Panc1 (cell line): ENCODE measurements around the gene ERCC6. TPM values are rescaled to one million over a fixed set of nuclear protein-coding genes. Genes with fewer than 3 reads are reported as not detected.

Source experiments
- ATAC-seq: fragments of 200-7000 bp; cut with Tn5 transposase; 2 replicates; pipeline ENCODE4 v1.9.1; 2020; ENCODE audit warnings: mild to moderate bottlenecking, moderate library complexity
- BruUV-seq: library from RNA; stranded (reverse); fragments of 400-500 nt; replicated peaks from 2 replicates; lab custom pipeline; 2021; lab: Mats Ljungman, UMichigan
- CTCF ChIA-PET: fragments of 300-600 bp; sonication (Branson Sonifier 250); formaldehyde crosslinking; loops from one replicate; lab custom pipeline; 2022; ENCODE audit warnings: antibody characterized with exemption; lab: Charles Lee
- POLR2A ChIA-PET: fragments of 300-600 bp; sonication (Branson Sonifier 250); formaldehyde crosslinking; loops from one replicate; lab custom pipeline; 2022; ENCODE audit warnings: antibody characterized with exemption; lab: Charles Lee
- DNase-seq: peaks from one replicate; pipeline ENCODE4 v3.0.0-alpha.2; 2010; ENCODE audit warnings: low read depth, low spot score
- H3K27ac ChIP-seq: 2 replicates; pipeline ENCODE4 v1.5.1; 2011; ENCODE audit warnings: mild to moderate bottlenecking, low read length, inconsistent platforms
- H3K27me3 ChIP-seq: fragments of 200-500 bp; sonication (Bioruptor generic); 2 replicates; pipeline ENCODE4 v1.6.0; 2014; ENCODE audit warnings: low read length, inconsistent platforms; ENCODE audit not compliant: control insufficient read depth, insufficient read depth
- H3K36me3 ChIP-seq: fragments of 200-500 bp; sonication (Bioruptor generic); 2 replicates; pipeline ENCODE4 v1.5.1; 2014; ENCODE audit warnings: inconsistent platforms, mild to moderate bottlenecking, low read length, moderate library complexity; ENCODE audit not compliant: control insufficient read depth, insufficient read depth
- H3K4me1 ChIP-seq: 2 replicates; pipeline ENCODE4 v1.5.1; 2011; ENCODE audit warnings: inconsistent platforms, mild to moderate bottlenecking, low read length, moderate library complexity; ENCODE audit not compliant: control insufficient read depth, insufficient read depth
- H3K4me3 ChIP-seq, 2 experiments: 2 replicates each; pipeline ENCODE4 v1.5.1; 2011 to 2012; ENCODE audit warnings: low read depth in 2 of 2, low read length in 2 of 2, mild to moderate bottlenecking in 2 of 2, inconsistent platforms in 1 of 2, moderate library complexity in 1 of 2
- H3K9me3 ChIP-seq: fragments of 200-500 bp; sonication (Bioruptor generic); 2 replicates; pipeline ENCODE4 v1.5.1; 2014; ENCODE audit warnings: low read depth, mild to moderate bottlenecking, inconsistent platforms, low read length, moderate library complexity; ENCODE audit not compliant: control insufficient read depth, insufficient read depth
- POLR2AphosphoS5 ChIP-seq: IDR thresholded peaks from 2 replicates; pipeline ENCODE4 v1.6.1; 2012; ENCODE audit warnings: mild to moderate bottlenecking, low read depth, low read length, moderate library complexity
- SIN3A ChIP-seq: IDR thresholded peaks from 2 replicates; pipeline ENCODE4 v1.6.1; 2012; ENCODE audit warnings: low read depth, mild to moderate bottlenecking, low read length, moderate library complexity, borderline replicate concordance; ENCODE audit not compliant: insufficient read depth
- TCF7L2 ChIP-seq: IDR thresholded peaks from 2 replicates; pipeline ENCODE4 v1.6.1; 2011; ENCODE audit warnings: mild to moderate bottlenecking, low read depth, low read length, inconsistent platforms
- in situ Hi-C: cut with HindIII; loops from 2 replicates; pipeline ENCODE4 v1.10.0; 2016; ENCODE audit warnings: low sequenced_read_pairs, low pct_unique_long_range_greater_than_20kb
- intact Hi-C: fragments of 100-400 bp; cut with micrococcal nuclease; formaldehyde crosslinking; loops from one replicate; pipeline ENCODE4 v1.10.0; 2022; ENCODE audit not compliant: unreplicated experiment
- total RNA-seq: library from RNA; stranded (reverse); gene quantifications from one replicate; pipeline ENCODE4 v1.2.1, GENCODE V29; 2021; ENCODE audit not compliant: unreplicated experiment
- TF ChIP-seq, protein P1 (sequence below), 2 experiments: IDR thresholded peaks; 2 replicates each; pipeline ENCODE4 v1.6.1; 2011 to 2012; ENCODE audit warnings: low read depth in 2 of 2, control low read depth in 1 of 2, low read length in 1 of 2, mild to moderate bottlenecking in 1 of 2, moderate library complexity in 1 of 2; ENCODE audit not compliant: insufficient read depth in 1 of 2

The ERCC6 gene
- total RNA-seq, 1 experiment from 2014 or later = 19.1 TPM

DNA sequence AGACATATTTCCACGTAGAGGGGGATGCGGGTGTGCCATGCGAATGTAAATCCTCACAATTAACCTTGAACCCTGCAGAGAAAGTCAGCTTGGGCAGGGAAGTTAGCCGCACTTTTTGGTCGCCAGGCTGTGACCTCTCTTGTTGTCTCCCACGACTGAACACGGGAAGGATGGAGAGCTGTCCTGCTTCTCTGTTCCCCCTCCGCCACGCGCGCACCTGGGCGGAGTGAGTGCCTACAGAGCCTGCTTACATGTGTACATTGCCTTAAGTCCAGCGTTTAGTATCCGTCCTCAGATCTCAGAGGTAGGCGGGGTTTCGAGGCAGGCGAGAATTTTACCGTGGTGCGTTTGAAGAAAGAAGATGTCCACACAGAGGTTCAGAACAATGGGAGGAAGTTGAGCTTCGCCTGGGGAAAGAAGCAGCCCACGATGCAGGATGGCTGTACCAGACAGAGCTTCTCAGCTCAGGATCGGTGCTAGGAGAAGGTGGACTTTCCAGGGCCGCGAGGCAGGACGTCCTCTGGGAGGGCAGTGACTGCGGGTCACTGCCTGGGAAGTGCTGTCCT is 482 bp upstream of the ERCC6 start:
- no TSS peak for BruUV-seq
- in situ Hi-C loops = no loop called here

DNA sequence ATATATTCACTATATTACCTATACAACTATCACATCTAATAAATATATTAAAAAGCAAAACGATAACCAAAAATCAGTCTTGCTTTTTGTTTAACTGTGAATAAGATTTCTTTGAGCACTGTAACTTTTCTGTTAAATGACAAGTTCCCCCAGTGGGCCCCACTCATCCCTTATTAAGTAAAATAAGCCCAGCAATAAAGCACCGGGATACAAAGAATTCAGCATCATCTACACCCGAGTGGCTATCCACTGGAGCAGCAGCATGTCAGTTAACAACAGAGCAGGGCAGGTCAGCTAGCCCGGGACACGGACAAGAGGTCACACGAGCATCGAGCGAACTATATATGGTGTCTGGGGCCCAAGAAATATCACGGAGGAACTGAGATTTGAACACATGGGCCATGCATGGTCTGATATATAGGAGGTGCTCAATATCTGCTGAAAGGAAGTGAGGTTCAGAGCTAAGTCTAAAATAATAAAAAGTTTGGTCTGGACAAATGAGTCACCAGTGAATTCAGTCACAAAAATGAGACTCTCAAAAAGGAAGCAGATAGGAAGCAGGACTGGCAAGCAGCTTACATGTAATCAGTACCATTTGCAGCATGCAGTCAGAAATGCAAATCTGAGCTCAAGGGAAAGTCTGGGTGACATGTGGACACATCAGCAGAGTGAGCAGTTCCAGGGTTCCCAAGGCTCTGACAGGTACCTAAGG is 4.1 kb downstream of the ERCC6 start:
- no TSS peak for BruUV-seq
- intact Hi-C loops (no loop called here), in situ Hi-C loops (no loop called here)
- no peak overlapping the region for H3K4me3 ChIP-seq
- POLR2A ChIA-PET = no interaction called here
- ATAC-seq (no peak), DNase-seq (no peak)
- no peaks in the 10 kb centered on the region for H3K27me3 ChIP-seq
- CTCF ChIA-PET = no interaction called here
- H3K36me3 ChIP-seq = peaks cover 6% of the 10 kb centered on the region; the same call in 1 of the 2 replicates
- H3K4me1 ChIP-seq = peaks cover 5% of the 10 kb centered on the region; the same call in 1 of the 2 replicates
- H3K27ac ChIP-seq = no peak overlapping the region
- TF ChIP-seq, protein P1, sequence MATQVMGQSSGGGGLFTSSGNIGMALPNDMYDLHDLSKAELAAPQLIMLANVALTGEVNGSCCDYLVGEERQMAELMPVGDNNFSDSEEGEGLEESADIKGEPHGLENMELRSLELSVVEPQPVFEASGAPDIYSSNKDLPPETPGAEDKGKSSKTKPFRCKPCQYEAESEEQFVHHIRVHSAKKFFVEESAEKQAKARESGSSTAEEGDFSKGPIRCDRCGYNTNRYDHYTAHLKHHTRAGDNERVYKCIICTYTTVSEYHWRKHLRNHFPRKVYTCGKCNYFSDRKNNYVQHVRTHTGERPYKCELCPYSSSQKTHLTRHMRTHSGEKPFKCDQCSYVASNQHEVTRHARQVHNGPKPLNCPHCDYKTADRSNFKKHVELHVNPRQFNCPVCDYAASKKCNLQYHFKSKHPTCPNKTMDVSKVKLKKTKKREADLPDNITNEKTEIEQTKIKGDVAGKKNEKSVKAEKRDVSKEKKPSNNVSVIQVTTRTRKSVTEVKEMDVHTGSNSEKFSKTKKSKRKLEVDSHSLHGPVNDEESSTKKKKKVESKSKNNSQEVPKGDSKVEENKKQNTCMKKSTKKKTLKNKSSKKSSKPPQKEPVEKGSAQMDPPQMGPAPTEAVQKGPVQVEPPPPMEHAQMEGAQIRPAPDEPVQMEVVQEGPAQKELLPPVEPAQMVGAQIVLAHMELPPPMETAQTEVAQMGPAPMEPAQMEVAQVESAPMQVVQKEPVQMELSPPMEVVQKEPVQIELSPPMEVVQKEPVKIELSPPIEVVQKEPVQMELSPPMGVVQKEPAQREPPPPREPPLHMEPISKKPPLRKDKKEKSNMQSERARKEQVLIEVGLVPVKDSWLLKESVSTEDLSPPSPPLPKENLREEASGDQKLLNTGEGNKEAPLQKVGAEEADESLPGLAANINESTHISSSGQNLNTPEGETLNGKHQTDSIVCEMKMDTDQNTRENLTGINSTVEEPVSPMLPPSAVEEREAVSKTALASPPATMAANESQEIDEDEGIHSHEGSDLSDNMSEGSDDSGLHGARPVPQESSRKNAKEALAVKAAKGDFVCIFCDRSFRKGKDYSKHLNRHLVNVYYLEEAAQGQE (IDR thresholded peaks at IDR 0.05; ENCODE audit: insufficient read depth in 1 of 2, low read depth in 2 of 2, low read length in 1 of 2) = no peak
- no peak for TF ChIP-seq TCF7L2
- H3K9me3 ChIP-seq = no peaks in the 10 kb centered on the region

More for the DNA sequence above, 482 bp upstream of the ERCC6 start:
- ChIA-PET CTCF (interaction anchor here (0.6 kb wide), 1 partner anchor 1058 kb away, joined by 3 read pairs; no protein-coding TSS in a partner anchor), POLR2A (no interaction called here)
- intact Hi-C loops = no loop called here
- ATAC-seq (peak; percentile 77), DNase-seq (peak; percentile 24)
- Histone ChIP-seq H3K36me3 (no peaks in the 10 kb centered on the region), H3K27me3 (peaks cover 11% of the 10 kb centered on the region), H3K9me3 (no peaks in the 10 kb centered on the region), H3K4me3 (peak overlapping the region; percentile 78 to 98), H3K27ac (peak overlapping the region; percentile 76), H3K4me1 (peaks cover 10% of the 10 kb centered on the region; the same call in 1 of the 2 replicates)
- TF ChIP-seq TCF7L2 (no peak), SIN3A (no peak), POLR2AphosphoS5 (no peak)
- TF ChIP-seq, protein P1 (IDR thresholded peaks at IDR 0.05; ENCODE audit: insufficient read depth in 1 of 2, low read depth in 2 of 2, low read length in 1 of 2) = 0 out of 4 replicates have a peak, but pooled peaks of 1 of the 2 experiments have one; percentile 22
